GM19023 (cell line): ENCODE data around the gene ARAP1.

ENCODE experiments used
- ATAC-seq: cut with Tn5 transposase; IDR thresholded peaks from one replicate; pipeline ENCODE4 v1.9.1; 2021; ENCODE audit warnings: mild to moderate bottlenecking, moderate library complexity; ENCODE audit not compliant: unreplicated experiment

Gene ARAP1

DNA sequence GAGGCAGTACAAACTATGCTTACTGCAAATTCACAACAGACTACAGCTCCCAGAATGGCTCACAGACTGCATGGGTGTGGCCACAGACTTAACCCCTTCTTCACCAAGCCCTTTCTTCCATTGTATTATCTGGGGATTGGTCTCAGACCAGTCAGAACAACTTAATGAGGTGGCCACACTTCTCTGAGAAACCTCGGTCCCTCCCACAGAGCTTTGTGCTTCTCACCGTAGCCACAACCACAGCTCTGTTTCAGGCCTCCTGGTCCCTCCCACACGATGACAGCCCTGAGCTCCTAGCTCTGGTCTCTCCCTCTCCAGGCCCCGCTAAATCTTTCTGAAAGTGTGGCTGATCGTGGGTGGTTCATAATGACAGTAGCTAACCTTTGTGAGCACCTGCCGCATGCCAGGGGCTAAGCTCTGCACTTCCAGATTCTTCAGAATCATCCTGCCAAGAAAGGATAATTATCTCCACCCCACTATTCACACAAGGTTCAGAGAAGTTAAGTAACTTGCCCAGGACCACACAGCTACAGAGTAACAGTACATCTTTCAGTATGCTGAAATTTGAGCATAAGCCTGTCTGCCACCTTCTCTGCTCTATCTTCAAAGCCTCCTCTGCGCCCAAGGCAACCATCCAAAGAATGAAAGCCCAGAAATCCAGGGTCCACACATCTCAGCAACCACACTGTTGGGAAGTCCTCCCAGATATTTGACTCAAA lies 83.4 kb downstream of the ARAP1 start:
- ATAC-seq: peak; percentile 86

DNA sequence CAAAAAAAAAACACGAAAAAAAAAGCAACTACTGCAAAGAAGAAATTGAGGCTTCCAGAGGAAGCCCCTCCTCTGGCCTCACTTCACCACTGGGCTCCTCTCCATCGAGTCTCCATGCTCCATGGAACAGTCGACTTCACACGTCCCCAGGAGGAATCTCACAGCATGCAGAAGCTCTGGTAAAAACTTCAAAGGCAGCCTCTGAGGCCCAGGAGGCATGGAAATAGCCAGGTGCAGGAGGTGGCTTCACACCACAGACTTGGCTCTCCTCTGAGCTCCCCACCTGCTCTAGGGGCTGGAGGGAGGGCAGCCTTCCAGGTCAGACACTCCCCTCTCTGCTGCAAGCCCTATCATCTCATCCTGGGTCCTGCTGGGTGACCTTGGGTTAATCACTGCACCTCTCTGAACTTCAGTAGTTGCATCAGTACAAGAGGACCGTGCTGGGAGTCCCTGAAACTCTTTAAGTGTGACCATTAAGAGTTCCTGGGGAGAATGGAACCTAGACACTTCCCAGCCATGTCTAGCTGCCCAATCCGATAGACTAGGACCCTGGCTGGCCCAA lies 86.2 kb downstream of the ARAP1 start:
- no peak for ATAC-seq

DNA sequence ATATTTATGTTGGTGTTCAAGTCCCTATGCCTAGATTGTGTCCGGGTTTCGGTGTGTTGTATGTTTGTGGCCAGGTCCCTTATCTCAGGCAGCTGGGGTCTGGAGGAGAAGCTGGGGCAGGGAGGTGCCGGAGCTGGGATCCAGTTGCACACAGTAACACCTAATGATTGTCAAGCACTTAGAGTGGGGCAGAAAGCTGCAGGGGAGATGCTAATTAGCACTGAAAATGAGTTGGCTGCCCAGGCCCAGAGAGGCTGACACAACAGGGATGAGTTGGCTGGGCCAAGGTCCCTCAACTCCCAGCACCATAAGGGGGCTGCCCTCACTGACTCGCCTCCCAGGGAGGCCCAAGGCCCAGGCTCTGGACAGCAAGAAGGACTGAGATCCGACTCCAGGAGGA lies 90.2 kb downstream of the ARAP1 start:
- no peak for ATAC-seq

DNA sequence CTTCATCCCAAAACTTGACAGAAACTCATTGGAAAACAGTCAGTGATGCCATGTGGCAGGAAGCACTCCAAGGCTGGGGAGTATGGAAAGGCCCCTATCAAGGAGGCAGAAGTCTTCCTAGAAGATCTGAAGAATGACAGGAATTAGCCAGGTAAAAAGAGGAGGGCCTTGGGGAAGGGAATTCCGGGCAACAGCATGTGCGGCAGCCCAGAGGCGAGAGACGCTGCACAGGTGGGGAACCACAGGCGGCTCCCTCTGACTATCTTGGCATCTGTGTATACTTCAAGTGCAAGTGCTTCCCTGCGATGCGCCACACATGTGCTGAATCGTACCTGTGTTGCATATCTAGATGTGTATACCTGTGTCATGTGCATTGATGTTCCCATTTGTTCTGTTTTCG lies 90.7 kb downstream of the ARAP1 start:
- ATAC-seq: no peak

DNA sequence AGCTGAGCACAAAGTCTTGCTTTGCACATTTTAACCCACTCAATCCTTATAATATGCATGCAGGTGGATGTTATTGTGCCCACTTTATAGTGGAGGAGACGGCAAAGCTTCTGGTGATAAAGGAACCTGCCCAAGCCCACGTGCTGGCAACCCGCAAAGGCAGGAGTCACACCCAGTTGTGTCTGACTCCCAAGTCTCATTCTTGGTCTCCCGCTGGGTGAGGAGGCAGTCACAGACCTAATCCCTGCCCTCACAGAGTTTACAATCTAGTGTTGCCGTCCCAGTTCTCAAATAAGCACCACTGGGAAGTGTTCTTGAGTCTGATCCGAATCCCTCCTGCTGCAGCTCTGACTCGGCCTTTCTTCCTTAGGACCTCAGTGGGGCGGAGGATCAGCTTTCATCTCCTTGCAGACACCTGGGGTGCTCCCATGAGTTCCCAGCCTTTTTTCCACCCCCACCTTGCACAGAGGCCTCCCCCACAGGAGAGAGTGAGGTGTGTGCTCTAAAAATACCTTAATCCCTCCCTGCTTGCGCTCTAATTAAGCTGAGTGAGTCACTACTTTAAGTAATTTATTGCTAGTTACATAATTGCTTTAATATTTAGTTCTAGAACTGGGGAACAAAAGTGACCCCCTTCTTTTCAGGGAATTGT lies 93.1 kb downstream of the ARAP1 start:
- ATAC-seq: no peak

DNA sequence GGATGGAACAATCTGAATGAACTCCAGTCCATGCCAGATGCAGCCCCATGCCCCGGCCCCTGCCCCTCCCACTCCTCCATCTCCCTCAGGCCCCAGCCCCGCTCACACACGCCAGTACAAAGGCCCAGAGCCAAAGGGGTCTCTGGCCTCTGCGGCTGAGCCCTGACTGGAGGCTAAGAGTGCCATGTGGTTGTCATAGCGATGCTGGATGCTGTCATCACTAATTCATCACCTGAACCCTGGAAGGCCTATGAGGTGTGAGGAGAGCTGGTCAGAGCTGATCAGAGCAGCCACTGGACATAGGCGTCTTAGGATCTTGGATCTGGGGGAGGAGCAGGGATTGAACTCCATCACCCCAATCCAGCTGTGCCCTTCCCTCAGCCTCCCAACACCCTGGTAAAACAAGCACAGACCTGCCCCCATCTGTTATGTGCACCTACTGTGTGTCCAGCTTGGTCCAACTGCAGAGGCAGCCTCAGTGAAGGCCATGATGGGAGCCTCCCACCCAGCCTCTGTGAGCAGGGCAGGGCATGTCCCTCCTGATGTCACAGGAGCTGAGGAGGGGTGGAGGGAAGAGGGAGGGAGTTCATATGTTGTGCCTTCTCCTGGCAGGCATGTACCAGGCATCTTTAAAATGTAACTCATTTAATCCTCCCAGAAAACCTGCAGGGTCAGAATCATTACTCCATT lies 94.7 kb downstream of the ARAP1 start:
- no peak for ATAC-seq

DNA sequence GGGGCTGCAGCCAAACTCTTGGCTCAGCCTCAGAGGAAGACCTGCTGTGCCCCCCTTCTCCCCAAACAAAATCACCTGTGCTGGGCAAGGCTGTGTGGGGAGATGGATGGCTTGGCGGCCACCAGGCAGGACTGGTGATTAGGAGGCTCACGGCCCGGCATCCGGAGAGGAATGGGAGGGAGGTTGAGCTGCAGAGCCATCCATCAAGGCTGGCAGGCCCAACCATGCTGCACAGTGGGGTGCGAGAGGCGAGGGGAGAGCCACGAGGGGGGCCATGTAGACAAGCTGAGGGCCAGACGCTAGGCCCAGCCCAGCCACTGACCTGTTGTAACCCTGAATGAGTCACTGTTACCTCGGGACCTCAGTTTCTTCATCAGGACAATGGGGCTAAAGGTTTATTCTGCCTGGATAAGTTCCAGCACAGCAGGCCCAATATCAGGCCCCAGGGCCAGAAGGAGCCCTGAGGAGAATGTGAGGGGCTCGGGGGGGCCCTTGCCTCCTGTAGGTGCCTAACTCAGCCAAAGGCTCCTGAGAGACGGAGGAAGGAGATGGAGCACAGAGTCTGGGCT lies 96.2 kb downstream of the ARAP1 start:
- no peak for ATAC-seq

DNA sequence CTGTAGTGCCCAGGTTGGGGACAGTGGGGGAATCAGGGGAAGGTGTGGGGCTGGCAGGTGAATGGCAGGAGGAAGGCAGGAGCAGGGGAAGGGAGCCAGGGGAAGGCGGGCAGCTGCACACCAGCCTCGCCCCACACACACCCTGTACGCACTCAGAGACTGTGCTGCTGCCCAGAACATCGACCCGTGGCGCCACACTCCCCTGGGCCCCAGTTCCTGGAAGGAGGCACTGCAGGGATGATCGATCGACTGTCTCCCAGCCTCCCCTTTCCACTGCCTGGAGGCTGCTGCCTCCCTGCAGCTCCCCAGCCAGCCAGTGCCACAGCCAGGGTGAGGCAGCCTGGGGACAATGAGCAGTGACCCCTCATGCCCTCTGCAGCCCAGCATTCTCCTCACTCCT lies 97.2 kb downstream of the ARAP1 start:
- ATAC-seq: no peak

DNA sequence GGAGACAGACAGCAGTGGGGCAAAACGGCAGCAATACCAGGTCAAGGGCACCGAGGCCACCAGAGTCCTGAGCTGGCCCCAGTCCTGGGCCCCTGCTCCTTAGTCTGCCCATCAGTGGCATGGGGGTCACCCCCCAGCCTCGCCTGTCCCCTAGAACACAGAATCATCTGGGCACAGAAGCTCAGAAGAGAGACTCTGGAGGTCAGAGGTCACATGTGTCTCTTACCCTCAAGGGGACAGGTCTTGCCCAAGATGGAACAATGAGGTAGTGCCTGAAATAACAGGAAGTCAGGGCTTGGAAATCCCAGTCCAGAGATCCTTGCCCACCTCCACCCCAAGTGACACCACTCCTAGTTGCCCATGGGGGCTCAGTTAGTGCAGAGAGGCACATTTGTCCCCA lies 98.6 kb downstream of the ARAP1 start:
- no peak for ATAC-seq

DNA sequence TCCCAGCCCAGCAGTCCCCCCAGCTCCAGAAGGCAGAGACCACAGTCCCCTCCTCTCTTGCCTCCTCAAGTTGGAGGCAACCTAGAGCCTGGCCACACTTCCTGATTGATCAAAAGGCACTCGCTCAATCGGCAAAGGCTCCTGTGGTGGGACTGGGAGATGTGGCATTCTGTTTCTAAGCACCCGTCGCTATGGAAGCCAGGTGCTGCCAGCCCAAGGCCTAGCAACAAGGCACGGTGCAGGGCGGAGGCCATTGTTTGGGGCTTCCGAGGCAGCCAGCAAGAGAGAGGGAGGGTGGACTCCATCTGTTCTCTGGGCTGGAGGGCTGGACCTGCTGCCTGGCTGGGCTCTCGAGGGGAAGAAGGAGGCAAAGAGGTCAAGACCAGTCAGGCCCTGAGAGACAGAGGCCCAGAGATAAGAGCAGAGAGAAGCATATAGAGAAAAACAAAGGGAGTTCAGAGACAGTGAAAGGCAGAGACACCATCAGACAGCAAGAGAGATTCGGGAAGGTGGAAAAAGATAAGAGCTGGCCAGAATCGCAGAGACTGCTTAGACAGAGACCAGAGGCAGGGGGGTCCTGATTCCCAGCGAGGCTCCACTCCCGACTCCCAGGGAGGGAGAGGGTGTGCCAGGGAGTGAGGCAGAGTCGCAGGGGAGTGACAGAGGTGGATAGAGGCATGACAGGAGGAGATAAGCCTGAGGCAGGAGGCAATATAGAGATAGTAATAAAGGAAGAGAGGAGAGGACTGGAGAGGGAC lies 99.2 kb downstream of the ARAP1 start:
- no peak for ATAC-seq

DNA sequence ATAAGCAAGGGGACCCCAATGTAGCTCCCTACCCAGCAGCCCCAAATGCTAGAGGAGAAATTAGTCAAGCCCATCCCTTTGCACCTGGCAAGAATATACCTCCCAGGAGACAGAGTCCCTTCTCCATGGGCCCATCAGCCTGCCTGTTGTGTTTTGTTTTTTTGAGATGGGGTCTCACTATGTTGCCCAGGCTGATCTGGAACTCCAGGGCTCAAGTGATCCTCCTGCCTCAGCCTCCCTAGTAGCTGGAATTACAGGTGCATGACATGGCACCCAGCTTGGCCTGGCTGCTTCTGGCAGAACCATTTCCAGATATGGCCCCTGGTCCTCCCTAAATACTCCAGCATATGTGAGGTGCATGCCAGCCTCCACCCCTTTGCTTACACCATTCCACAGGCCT lies 100.1 kb downstream of the ARAP1 start:
- ATAC-seq: no peak

DNA sequence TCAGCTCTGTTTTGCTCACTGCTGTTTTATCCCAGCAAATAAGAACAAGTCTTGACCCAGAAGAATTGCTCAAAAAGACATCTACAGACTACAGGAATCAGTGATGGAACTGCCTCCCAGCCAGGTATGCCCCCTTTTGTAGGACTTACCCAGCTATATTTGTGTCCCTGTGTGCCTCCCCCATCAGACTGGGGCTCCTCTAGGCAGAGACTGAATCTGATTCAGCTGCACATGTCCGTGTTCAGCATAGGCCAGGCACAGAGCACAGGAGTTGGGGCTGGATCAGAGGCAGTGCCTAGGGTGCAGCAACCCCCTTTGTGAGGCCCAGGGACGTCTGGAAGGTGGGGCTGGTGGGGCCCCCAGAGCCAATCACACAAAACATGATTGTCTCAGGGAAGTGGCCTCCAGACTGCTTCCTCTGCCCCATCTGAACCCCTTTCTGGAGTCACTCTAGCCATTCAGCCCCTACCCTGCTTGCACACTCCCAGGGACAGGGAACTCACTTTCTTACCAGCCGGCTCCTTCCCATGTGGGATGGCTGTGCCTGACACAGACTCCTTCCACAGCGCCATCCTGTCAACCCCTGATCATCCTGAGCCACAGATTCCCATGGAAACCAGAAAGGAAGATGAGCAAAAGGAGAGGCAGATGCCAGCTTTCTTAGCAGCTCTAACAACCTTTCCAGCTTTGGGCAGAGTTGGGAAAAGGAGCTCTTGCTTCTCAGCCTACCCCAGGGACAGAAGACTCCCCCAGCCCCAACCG lies 102.8 kb downstream of the ARAP1 start:
- no peak for ATAC-seq

DNA sequence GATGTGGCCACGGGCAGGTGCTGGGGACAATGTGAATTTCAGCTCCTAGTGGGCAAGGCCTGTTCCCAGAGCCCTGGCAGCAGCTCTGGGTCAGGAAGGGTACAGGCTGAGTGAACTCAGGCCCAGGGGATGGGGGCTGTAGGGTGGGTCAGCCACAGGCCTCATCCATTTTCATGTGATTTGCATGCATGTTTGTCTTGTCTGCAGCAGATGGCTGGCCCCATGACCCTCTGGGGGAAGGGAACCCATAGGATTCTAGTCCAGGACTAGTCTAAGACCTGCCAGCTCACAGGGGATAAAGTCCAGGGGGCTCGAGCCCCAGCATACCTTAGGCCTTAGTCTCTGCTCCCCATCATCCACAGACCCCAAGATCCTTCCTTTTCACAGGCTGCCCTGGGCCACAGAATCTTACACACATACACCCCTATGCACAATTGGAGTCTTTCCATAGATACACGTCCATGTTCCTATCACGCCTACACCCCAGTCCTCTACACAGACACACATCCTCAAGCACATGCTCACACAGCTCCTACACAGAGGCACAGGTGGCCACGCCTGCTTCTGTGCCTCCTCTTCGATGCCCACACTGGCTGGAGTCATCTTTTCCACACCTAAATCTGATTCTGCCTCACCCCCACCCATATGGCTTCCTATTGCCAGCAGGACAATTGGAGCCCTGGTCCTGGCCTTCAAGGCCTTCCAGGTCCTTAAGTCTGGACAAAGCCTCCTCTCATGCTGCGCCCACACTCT lies 103.6 kb downstream of the ARAP1 start:
- ATAC-seq: no peak

DNA sequence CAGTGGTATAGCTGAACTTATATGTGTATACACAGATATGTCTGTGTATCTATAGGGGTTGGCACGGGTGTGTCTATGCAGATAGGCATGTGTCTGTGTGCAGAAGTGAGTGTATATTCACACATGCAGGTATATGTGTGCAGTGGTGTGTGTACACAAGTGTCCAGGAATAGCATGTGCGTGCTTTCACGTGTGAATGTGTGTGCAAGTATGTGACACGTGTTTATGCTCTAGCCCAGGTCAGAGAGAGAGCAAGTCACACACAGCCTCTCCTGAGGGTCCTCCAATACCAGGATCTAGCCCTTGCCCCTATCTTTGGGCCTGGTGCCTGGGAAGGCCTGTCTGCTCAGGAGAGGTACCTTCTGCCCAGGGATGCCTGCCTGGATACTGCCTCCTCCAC lies 104.3 kb downstream of the ARAP1 start:
- ATAC-seq: no peak

DNA sequence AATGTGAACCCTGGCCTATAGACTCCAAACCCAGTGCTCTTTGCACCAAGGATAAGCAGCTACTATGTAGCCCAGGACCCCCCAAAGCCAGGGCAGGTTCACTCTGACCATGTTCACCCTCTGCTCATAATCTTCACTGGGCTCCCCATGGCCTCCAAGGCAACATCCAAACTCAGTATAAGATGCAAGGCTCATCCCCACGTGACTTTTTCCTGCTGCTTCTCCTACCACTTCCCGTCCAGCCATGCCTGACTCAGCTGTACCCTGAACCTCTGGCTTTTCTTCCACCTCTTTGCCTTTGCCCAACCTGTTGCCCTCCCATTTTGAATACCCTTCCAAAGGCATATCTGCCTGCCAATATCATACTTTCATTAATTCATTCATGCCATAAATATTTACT lies 105.7 kb downstream of the ARAP1 start:
- ATAC-seq: no peak

DNA sequence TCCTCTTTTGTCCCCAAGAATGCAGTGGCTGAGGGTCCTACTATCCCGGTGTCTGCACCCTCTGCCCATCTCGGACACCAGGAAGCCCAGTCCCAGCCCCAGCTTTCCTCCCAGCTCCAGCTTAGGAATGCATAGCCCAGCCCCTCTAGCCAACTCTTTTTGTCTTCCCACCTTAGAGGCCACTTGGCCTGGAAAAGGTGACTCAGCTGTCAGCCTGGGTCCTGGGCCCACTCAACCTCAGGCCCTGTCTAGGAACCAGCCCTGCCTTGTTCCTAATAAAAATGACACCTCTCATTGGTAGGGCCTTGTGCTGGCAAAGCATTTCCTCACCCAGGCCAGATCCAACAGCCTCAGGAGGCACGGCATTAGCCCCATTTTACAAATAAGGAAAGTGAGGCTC lies 106.2 kb downstream of the ARAP1 start:
- ATAC-seq: no peak

DNA sequence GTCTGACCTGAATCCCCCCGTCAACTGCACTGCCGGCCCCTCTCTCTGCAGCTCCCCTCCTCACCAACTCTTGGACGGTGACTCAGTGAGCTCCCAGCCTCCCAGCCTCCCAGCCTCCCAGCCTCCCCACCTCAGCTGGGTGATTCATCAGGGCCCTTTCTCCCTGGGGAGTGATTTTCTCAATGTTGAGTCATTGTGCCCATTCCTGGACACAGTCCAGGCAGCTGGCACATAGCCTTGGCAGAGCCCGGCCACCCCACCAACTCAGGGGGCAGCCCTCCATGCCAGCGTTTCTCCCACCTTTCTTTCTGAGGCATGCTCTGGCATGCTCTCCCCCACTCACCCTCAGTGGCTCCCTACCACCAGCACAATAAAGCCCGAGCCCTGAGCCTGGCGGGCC lies 108.7 kb downstream of the ARAP1 start:
- ATAC-seq: no peak

DNA sequence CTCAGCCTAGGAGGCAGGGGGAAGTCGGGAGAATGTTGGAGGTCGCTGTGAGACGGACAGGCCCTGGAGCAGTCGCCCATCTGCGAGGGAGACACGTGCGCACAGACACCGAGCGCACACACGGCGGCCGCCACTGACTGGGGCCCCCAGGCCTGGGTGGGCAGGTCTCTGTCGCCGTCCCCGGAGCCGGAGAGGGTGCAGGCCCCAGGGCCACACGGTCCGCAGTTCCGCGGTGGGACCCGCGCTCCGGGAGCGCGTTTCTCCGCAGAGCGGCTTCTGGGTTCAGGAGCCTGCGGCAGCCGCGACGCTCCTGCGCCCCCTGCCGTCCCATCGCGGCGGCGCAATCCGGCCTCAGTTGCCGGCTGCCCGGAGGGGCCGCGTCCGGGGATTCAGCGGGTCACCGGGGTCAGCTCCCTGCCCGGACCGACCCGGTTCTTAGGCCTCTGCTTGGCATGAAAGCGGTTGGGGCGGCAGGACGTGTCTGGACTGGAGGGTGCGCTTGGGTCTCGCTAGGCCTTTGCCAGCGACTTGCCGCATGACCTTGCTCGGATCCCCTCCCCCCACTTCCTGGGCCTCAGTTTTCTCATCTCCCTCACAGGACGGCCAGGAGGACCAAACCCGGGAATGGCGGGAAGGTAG lies 109.2 kb downstream of the ARAP1 start:
- no peak for ATAC-seq
